HEK293 (cell line): ENCODE data around the gene GOLGA6L9.
"Not testable (repeated sequence)": the region's sequence is repeated elsewhere in the genome, so short reads cannot be mapped to it uniquely, and the experiment has no call there.

ENCODE experiments used
- CTCF ChIA-PET: fragments of 350-600 bp; formaldehyde crosslinking; extraction: SDS; loops from one replicate; lab custom pipeline; 2021; ENCODE audit warnings: antibody characterized with exemption; lab: Yijun Ruan, JAX
- POLR2A ChIA-PET: fragments of 300-600 bp; formaldehyde crosslinking; extraction: SDS; loops from one replicate; lab custom pipeline; 2020; ENCODE audit warnings: antibody characterized with exemption, inconsistent platforms; lab: Yijun Ruan, JAX
- H3K27ac ChIP-seq: fragments of 200-500 bp; sonication (Bioruptor generic); 2 replicates; pipeline ENCODE4 v1.5.1; 2014; ENCODE audit warnings: low read depth, low read length, control low read depth, inconsistent platforms; ENCODE audit errors: extremely low read depth
- H3K36me3 ChIP-seq, 2 experiments: fragments of 200-500 bp in 1 of 2; sonication (Bioruptor generic) in 1 of 2; 1 replicate in 1 of 2; 2 replicates in 1 of 2; pipeline ENCODE4 v1.5.1; 2014 to 2017; ENCODE audit warnings: inconsistent platforms in 2 of 2, low read length in 2 of 2; ENCODE audit not compliant: control insufficient read depth in 2 of 2, insufficient read depth in 1 of 2
- H3K4me1 ChIP-seq: fragments of 200-500 bp; sonication (Bioruptor generic); 2 replicates; pipeline ENCODE4 v1.5.1; 2014; ENCODE audit warnings: mild to moderate bottlenecking, low read length, inconsistent platforms; ENCODE audit not compliant: control insufficient read depth, insufficient read depth
- H3K4me3 ChIP-seq: 2 replicates; pipeline ENCODE4 v1.5.1; 2011; ENCODE audit warnings: low read depth, mild to moderate bottlenecking, control low read depth, low read length, moderate library complexity
- H3K9me3 ChIP-seq: fragments of 200-500 bp; sonication (Bioruptor generic); 2 replicates; pipeline ENCODE4 v1.5.1; 2014; ENCODE audit warnings: low read depth, low read length, inconsistent platforms; ENCODE audit not compliant: control insufficient read depth, insufficient read depth
- SCRT1 ChIP-seq: fragments of 450-650 bp; formaldehyde crosslinking; IDR thresholded peaks from 2 replicates; pipeline ENCODE4 v1.5.1; 2016; ENCODE audit warnings: missing biosample characterization, missing genetic modification characterization, borderline replicate concordance
- SCRT2 ChIP-seq: fragments of 450-650 bp; formaldehyde crosslinking; IDR thresholded peaks from 2 replicates; pipeline ENCODE4 v1.5.1; 2016; ENCODE audit warnings: missing biosample characterization, missing genetic modification characterization
- ZNF184 ChIP-seq: fragments of 450-650 bp; IDR thresholded peaks from 2 replicates; pipeline ENCODE4 v1.5.1; 2018; ENCODE audit warnings: missing biosample characterization, mild to moderate bottlenecking, missing genetic modification characterization
- ZNF350 ChIP-seq: fragments of 450-650 bp; formaldehyde crosslinking; IDR thresholded peaks from 2 replicates; pipeline ENCODE4 v1.5.0; 2017; ENCODE audit warnings: missing biosample characterization, mild to moderate bottlenecking, missing genetic modification characterization
- ZNF354C ChIP-seq: fragments of 450-650 bp; formaldehyde crosslinking; IDR thresholded peaks from 2 replicates; pipeline ENCODE4 v1.5.1; 2016; ENCODE audit warnings: missing biosample characterization, missing genetic modification characterization, low read depth, borderline replicate concordance
- ZNF548 ChIP-seq: fragments of 450-650 bp; formaldehyde crosslinking; IDR thresholded peaks from 2 replicates; pipeline ENCODE4 v1.5.1; 2016; ENCODE audit warnings: missing biosample characterization, missing genetic modification characterization
- ZNF610 ChIP-seq: fragments of 450-650 bp; formaldehyde crosslinking; IDR thresholded peaks from 2 replicates; pipeline ENCODE4 v1.5.1; 2016; ENCODE audit warnings: missing biosample characterization, missing genetic modification characterization, borderline replicate concordance

GOLGA6L9 gene, protein sequence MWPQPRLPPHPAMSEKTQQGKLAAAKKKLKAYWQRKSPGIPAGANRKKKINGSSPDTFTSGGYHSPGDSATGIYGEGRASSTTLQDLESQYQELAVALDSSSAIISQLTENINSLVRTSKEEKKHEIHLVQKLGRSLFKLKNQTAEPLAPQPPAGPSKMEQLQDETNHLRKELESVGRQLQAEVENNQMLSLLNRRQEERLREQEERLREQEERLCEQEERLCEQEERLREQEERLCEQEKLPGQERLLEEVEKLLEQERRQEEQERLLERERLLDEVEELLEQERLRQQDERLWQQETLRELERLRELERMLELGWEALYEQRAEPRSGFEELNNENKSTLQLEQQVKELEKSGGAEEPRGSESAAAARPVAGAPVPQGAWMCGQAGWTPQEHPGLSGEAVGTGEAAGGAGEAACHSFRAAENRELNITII

GRCh38 chr15:82429693-82430092, at the start of gene GOLGA6L9:
Gene GOLGA6L9, plus strand, starts transcription at chr15:82429816. Its CDS starts 264 bp downstream, at chr15:82430080.
- CTCF ChIA-PET, H3K36me3 ChIP-seq, H3K27ac ChIP-seq, POLR2A ChIA-PET, H3K4me1 ChIP-seq, H3K4me3 ChIP-seq, H3K9me3 ChIP-seq: not testable (repeated sequence)

DNA sequence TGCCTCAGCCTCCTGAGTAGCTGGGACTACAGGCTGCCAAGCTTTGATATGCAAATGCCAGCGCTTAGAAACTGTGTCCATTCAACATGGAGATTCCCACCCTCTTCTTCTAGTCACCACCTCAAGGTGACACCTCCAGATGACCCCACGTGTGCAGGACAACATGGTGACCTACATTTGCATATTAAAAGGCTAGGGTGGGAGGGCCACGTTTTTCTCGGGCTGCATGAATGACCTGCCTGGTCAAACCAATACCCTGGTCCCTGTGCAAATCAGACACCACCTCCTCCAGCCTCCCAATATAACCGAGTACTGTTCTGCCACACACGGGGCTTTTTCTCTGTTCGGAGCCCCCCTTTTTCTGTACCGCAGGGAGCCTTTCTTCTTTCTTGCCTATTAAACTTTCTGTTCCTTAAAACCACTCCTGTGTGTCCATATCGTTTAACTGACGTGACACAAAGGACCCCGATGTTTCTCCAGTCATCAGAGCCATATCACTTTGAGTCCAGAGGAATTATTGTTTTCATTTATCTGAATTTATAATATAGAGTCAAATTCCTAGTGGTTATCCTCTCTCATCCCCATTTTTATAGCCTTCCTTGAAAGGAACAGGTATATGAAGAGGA, 48.2 kb upstream of the GOLGA6L9 start:
- POLR2A ChIA-PET, H3K36me3 ChIP-seq, H3K4me3 ChIP-seq, H3K27ac ChIP-seq, CTCF ChIA-PET, H3K4me1 ChIP-seq, H3K9me3 ChIP-seq: not testable (repeated sequence)

DNA sequence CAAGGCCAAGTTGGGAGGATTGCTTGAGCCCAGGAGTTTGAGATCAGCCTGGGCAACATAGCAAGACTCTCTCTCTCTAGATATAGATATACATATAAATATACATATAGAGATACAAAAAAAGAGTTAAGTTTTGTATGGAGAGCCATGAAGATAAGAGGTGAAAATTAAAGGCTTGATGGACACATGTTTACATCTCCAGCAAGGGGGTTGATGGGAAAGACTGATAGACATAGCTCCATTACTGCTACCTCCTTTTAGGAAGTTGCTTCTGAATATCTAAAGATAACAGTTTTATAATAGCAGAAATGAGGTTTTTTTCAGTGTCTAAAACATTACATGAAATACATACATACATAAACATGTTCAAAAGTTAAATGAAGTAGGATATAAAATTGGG, 42.4 kb upstream of the GOLGA6L9 start:
- H3K4me3 ChIP-seq, H3K27ac ChIP-seq, H3K4me1 ChIP-seq, POLR2A ChIA-PET, H3K36me3 ChIP-seq, H3K9me3 ChIP-seq, CTCF ChIA-PET: not testable (repeated sequence)

- H3K9me3 ChIP-seq, H3K36me3 ChIP-seq, CTCF ChIA-PET, H3K4me3 ChIP-seq, H3K27ac ChIP-seq, H3K4me1 ChIP-seq, POLR2A ChIA-PET: not testable (repeated sequence)
- TF ChIP-seq ZNF184 (tag by site-specific recombination) (peak; percentile 97), SCRT1 (peak; percentile 93), SCRT2 (tag by site-specific recombination) (peak; percentile 94)
Measured at GRCh38 chr15:82390152-82390551, 39.5 kb upstream of the GOLGA6L9 start.

DNA sequence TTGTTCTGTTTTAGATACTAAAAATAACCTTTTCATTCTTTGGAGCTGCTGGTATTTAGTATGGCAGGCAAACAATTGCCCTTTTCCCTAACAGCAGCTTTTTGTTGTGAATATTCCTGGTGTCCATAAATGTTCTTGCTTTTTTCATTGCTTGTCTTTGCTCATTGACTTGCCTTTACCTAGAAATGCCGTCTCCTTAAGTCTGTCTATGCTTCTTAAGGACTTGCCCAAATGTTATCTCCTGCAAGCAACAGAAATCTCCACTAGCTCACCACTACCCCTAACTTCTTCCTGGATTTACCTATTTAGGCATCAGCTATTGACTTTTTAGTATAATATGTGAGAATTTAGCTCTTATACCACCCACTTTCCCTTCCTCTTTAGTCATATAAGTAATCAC, 37.5 kb upstream of the GOLGA6L9 start:
- CTCF ChIA-PET, result interaction anchor here (0.9 kb wide), 1 partner anchor 13 kb away, joined by 5 read pairs; no protein-coding TSS in a partner anchor
- H3K4me1 ChIP-seq, H3K4me3 ChIP-seq, H3K36me3 ChIP-seq, POLR2A ChIA-PET, H3K27ac ChIP-seq, H3K9me3 ChIP-seq: not testable (repeated sequence)

GRCh38 chr15:82393671-82394070, 35.9 kb upstream of the GOLGA6L9 start:
- no peaks in the 10 kb centered on the region for H3K9me3 ChIP-seq
- no peaks in the 10 kb centered on the region for H3K36me3 ChIP-seq
- no peak overlapping the region for H3K27ac ChIP-seq
- POLR2A ChIA-PET, result no interaction called here
- H3K4me3 ChIP-seq, result no peak overlapping the region
- no peak for TF ChIP-seq ZNF354C (tag by site-specific recombination)
- TF ChIP-seq ZNF350 (tag by site-specific recombination), result no peak
- no peak for TF ChIP-seq ZNF610 (tag by site-specific recombination)
- no peak for TF ChIP-seq ZNF548 (tag by site-specific recombination)
- no peak for TF ChIP-seq SCRT2 (tag by site-specific recombination)
- H3K4me1 ChIP-seq, result peaks cover 7% of the 10 kb centered on the region; the same call in 1 of the 2 replicates
- CTCF ChIA-PET, result interaction anchor here (0.6 kb wide), 1 partner anchor 1186 kb away, joined by 3 read pairs; no protein-coding TSS in a partner anchor

- H3K9me3 ChIP-seq, H3K4me3 ChIP-seq, H3K27ac ChIP-seq, POLR2A ChIA-PET, H3K36me3 ChIP-seq, CTCF ChIA-PET, H3K4me1 ChIP-seq: not testable (repeated sequence)
Measured at GRCh38 chr15:82395788-82396187, 33.8 kb upstream of the GOLGA6L9 start.
